Activated T-cell treated with anti-CD3 and anti-CD28 coated beads, Interleukin-2, amount 50 U/mL, for 24 hours (primary cell): ENCODE measurements around the gene BTBD9.

ENCODE experiments used
- DNase-seq: peaks from one replicate; pipeline ENCODE4 v3.0.0-alpha.2; 2020
- H3K27ac Mint-ChIP-seq: 2 replicates; pipeline ENCODE4 v1.8.0; 2020; ENCODE audit warnings: mild to moderate bottlenecking, mixed read lengths
- H3K27me3 Mint-ChIP-seq: 2 replicates; pipeline ENCODE4 v1.8.0; 2020; ENCODE audit warnings: mixed read lengths
- H3K36me3 Mint-ChIP-seq: 2 replicates; pipeline ENCODE4 v1.8.0; 2020; ENCODE audit warnings: low read depth, mixed read lengths
- H3K4me1 Mint-ChIP-seq: 2 replicates; pipeline ENCODE4 v1.8.0; 2020; ENCODE audit warnings: low read depth, mixed read lengths
- H3K4me3 Mint-ChIP-seq: 2 replicates; pipeline ENCODE4 v1.8.0; 2020; ENCODE audit warnings: mild to moderate bottlenecking, moderate library complexity, mixed read lengths
- H3K9me3 Mint-ChIP-seq: 2 replicates; pipeline ENCODE4 v1.8.0; 2020; ENCODE audit warnings: mixed read lengths

Gene BTBD9

DNA sequence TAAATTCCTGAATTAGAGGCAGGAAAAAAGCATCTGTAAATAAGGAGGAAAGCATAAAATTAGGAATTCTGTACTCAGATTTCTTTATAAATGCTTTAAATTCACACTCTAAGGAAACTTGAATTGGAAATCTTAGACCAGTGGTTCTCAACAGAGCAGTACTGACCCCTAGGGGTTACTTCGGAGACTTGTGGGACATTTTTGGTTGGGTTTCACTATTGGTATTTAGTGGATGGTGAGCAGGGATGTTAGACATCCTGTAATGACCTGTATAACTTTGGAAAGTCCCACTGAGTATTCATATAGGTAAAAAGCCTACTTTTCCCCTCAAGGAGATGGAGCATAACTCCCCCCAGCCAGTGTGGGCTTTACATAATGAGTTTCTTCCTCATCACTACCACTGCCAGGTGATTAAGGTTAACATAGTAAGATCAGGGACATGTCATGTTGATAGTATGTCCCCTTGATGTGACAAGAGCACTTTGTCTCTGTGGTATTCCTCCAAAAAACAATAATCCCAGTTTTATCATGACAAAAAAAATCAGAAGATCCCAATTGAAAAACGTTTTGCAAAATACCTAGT is 32.2 kb upstream of the BTBD9 start:
- H3K9me3 Mint-ChIP-seq, result peaks cover 8% of the 10 kb centered on the region
- no peaks in the 10 kb centered on the region for H3K27me3 Mint-ChIP-seq
- no peak for DNase-seq
- no peak overlapping the region for H3K4me3 Mint-ChIP-seq
- H3K36me3 Mint-ChIP-seq, result peaks cover 34% of the 10 kb centered on the region
- peaks cover 42% of the 10 kb centered on the region for H3K4me1 Mint-ChIP-seq
- H3K27ac Mint-ChIP-seq, result peak overlapping the region; percentile 68

GRCh38 chr6:38658418-38659167 is 18.9 kb upstream of the BTBD9 start:
- no peaks in the 10 kb centered on the region for H3K36me3 Mint-ChIP-seq
- H3K27ac Mint-ChIP-seq, result no peak overlapping the region
- H3K27me3 Mint-ChIP-seq, result no peaks in the 10 kb centered on the region
- H3K4me3 Mint-ChIP-seq, result no peak overlapping the region
- no peaks in the 10 kb centered on the region for H3K9me3 Mint-ChIP-seq
- no peaks in the 10 kb centered on the region for H3K4me1 Mint-ChIP-seq
- DNase-seq, result no peak

GRCh38 chr6:38656896-38657295 is 17.2 kb upstream of the BTBD9 start:
- H3K4me1 Mint-ChIP-seq, result no peaks in the 10 kb centered on the region
- H3K27ac Mint-ChIP-seq, result no peak overlapping the region
- H3K27me3 Mint-ChIP-seq, result no peaks in the 10 kb centered on the region
- DNase-seq, result no peak
- no peaks in the 10 kb centered on the region for H3K9me3 Mint-ChIP-seq
- no peaks in the 10 kb centered on the region for H3K36me3 Mint-ChIP-seq
- H3K4me3 Mint-ChIP-seq, result no peak overlapping the region

DNA sequence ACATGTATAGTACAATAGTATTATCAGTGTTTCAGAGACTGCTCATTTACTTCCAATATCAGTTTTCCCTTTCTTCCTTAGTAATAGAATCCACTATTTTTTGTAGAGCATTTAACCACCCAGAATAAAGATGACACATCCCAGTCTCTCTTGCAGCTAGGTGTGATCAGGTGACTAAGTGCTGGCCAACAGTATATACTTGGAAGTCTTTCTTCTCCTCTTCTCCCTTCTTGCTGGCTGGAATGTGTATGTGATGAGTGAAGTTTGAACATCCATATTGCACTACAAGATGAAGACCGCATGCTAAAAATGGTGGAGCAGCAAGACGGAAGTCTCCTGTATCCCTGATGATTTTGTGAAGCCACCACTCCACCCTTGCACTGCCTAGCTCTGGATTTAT is 14.5 kb upstream of the BTBD9 start:
- Mint-ChIP-seq H3K27ac (no peak overlapping the region), H3K4me3 (no peak overlapping the region), H3K36me3 (peaks cover 2% of the 10 kb centered on the region), H3K9me3 (peaks cover 5% of the 10 kb centered on the region), H3K27me3 (no peaks in the 10 kb centered on the region), H3K4me1 (no peaks in the 10 kb centered on the region)
- no peak for DNase-seq

- H3K4me1 Mint-ChIP-seq, result no peaks in the 10 kb centered on the region
- H3K4me3 Mint-ChIP-seq, result no peak overlapping the region
- H3K36me3 Mint-ChIP-seq, result peaks cover 2% of the 10 kb centered on the region
- peaks cover 5% of the 10 kb centered on the region for H3K9me3 Mint-ChIP-seq
- H3K27ac Mint-ChIP-seq, result no peak overlapping the region
- no peak for DNase-seq
- H3K27me3 Mint-ChIP-seq, result no peaks in the 10 kb centered on the region
Measured at GRCh38 chr6:38651121-38651784, 11.5 kb upstream of the BTBD9 start.

DNA sequence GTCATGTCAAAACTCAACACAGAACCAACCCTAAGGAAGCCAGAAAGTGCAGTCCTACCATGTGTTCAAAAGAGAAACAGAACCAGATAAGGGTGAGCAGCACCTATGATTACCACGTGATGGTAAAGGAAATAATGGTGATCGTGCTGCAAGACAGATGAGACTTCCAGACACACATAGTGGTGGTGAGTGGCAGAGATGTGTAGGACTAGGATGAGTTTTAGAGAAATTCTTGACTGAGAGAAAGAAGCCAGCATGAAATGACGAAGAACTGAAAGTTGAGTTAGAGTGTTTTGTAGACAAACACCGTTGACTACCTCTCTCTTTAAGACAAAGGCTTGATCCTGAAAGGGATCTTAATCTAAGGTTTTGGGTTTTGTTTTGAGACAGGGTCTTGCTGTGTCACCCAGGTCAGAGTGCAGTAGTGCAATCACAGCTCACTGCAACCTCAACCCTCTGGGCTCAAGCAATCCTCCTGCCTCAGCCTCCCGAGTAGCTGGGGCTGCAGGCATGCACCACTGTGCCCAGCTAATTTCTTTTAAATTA is 10.6 kb upstream of the BTBD9 start:
- Mint-ChIP-seq H3K27ac (no peak overlapping the region), H3K27me3 (no peaks in the 10 kb centered on the region), H3K4me3 (no peak overlapping the region), H3K9me3 (peaks cover 5% of the 10 kb centered on the region), H3K36me3 (peaks cover 2% of the 10 kb centered on the region), H3K4me1 (no peaks in the 10 kb centered on the region)
- DNase-seq, result no peak

GRCh38 chr6:38649744-38650143 is 10.0 kb upstream of the BTBD9 start:
- Mint-ChIP-seq H3K4me3 (no peak overlapping the region), H3K4me1 (no peaks in the 10 kb centered on the region), H3K36me3 (peaks cover 2% of the 10 kb centered on the region), H3K9me3 (peaks cover 5% of the 10 kb centered on the region), H3K27ac (no peak overlapping the region), H3K27me3 (no peaks in the 10 kb centered on the region)
- DNase-seq, result no peak

- H3K4me3 Mint-ChIP-seq, result no peak overlapping the region
- peaks cover 5% of the 10 kb centered on the region for H3K9me3 Mint-ChIP-seq
- peaks cover 2% of the 10 kb centered on the region for H3K36me3 Mint-ChIP-seq
- DNase-seq, result no peak
- H3K27ac Mint-ChIP-seq, result no peak overlapping the region
- no peaks in the 10 kb centered on the region for H3K27me3 Mint-ChIP-seq
- no peaks in the 10 kb centered on the region for H3K4me1 Mint-ChIP-seq
Measured at GRCh38 chr6:38648629-38649028, 8.9 kb upstream of the BTBD9 start.

- H3K4me1 Mint-ChIP-seq, result peaks cover 5% of the 10 kb centered on the region
- H3K27ac Mint-ChIP-seq, result no peak overlapping the region
- no peaks in the 10 kb centered on the region for H3K27me3 Mint-ChIP-seq
- H3K36me3 Mint-ChIP-seq, result peaks cover 2% of the 10 kb centered on the region
- peaks cover 3% of the 10 kb centered on the region for H3K9me3 Mint-ChIP-seq
- DNase-seq, result no peak
- no peak overlapping the region for H3K4me3 Mint-ChIP-seq
Measured at GRCh38 chr6:38646166-38646878, 6.6 kb upstream of the BTBD9 start.

GRCh38 chr6:38644951-38645350 is 5.2 kb upstream of the BTBD9 start:
- no peak for DNase-seq
- no peak overlapping the region for H3K27ac Mint-ChIP-seq
- peaks cover 12% of the 10 kb centered on the region for H3K4me1 Mint-ChIP-seq
- H3K27me3 Mint-ChIP-seq, result no peaks in the 10 kb centered on the region
- H3K4me3 Mint-ChIP-seq, result no peak overlapping the region
- H3K36me3 Mint-ChIP-seq, result peaks cover 2% of the 10 kb centered on the region
- no peaks in the 10 kb centered on the region for H3K9me3 Mint-ChIP-seq

DNA sequence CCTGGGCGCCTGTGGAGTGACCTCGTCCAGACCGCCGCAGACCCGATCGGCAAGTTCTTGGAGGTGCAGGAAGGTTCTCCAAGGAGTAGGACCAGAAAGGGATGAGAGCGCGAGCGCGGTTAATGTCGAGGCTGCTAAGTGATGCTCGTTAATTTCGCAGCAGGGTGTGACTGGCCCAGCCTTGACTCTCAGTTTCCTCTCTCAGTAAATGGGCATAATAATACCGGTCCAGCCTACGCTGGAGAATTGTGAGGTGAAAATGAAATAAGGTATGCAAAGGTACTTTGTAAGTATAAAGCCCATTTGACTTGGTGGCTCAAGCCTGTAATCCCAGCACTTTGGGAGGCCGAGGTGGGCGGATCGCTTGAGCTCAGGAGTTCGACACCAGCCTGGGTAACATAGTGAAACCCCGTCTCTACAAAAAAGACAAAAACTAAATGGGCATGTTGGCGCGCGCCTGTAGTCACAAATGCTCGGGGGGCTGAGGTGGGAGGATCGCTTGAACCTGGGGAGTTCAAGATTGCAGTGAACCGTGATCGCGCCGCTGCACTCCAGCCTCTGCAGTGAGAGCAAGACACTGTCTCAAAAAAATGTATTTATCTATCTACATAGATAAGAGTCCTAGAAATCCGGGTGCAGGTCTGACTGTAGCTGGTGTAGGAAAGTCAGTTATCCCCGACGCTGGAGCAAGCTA is 634 bp upstream of the BTBD9 start:
- Mint-ChIP-seq H3K4me1 (peaks cover 48% of the 10 kb centered on the region), H3K4me3 (peak overlapping the region; percentile 89), H3K36me3 (peaks cover 2% of the 10 kb centered on the region), H3K9me3 (no peaks in the 10 kb centered on the region), H3K27ac (peak overlapping the region; percentile 93), H3K27me3 (no peaks in the 10 kb centered on the region)
- DNase-seq, result no peak

DNA sequence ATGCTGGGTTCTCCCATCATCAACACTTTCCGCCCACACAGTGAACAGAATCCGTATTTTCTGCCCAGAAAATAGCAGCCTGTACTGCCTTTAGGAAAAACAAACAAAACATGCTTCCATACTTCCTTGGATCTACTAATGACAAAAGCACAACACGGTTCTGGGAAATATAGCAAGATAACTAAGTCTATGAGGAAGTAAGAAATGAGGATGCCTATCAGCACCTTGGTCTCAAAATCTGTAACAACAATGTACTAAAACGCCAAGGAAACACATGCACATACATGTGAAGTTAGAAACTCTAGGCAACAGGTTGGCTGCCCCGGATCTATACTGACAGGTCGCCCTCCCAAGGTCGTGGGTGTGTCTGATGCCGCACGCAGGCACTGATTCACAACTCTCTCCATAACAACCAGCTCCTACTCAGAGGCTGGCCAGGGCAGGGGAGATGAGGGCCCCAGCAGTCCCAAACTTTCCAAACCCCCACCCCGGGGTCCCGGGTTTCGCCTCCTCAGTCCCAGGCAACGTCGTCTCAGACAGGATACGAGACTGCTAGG is 710 bp downstream of the BTBD9 start:
- H3K36me3 Mint-ChIP-seq, result peaks cover 2% of the 10 kb centered on the region
- peak overlapping the region; percentile 93 for H3K27ac Mint-ChIP-seq
- H3K27me3 Mint-ChIP-seq, result no peaks in the 10 kb centered on the region
- peak overlapping the region; percentile 89 for H3K4me3 Mint-ChIP-seq
- H3K9me3 Mint-ChIP-seq, result no peaks in the 10 kb centered on the region
- peaks cover 59% of the 10 kb centered on the region for H3K4me1 Mint-ChIP-seq
- DNase-seq, result peak; percentile 75

GRCh38 chr6:38637756-38638155 is 2.0 kb downstream of the BTBD9 start:
- Mint-ChIP-seq H3K4me1 (peaks cover 63% of the 10 kb centered on the region), H3K9me3 (no peaks in the 10 kb centered on the region), H3K27me3 (no peaks in the 10 kb centered on the region), H3K36me3 (peaks cover 2% of the 10 kb centered on the region), H3K4me3 (no peak overlapping the region), H3K27ac (peak overlapping the region; percentile 8)
- DNase-seq, result no peak

DNA sequence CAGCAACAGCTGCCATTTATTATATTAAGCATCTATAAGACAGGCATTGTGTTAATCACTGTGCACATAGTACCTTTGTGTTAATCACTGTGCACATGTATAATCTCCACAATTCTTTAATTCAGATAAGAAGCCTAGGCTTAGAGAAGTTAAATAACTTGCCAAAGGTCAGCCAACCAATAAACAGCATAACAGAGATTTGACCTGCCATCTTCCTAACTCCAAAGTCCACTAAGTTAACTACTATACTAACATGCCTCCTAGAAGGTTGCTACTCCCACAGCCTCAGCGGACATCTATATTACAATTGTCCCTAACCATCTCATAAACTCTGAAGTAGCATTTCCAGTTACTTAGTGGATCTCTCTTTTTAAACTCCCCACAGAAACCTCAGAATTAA is 3.7 kb downstream of the BTBD9 start:
- no peak for DNase-seq
- Mint-ChIP-seq H3K36me3 (peaks cover 2% of the 10 kb centered on the region), H3K4me1 (peaks cover 61% of the 10 kb centered on the region), H3K27ac (no peak overlapping the region), H3K9me3 (no peaks in the 10 kb centered on the region), H3K4me3 (no peak overlapping the region), H3K27me3 (no peaks in the 10 kb centered on the region)
